Measurements from ENCODE around the gene CRYBB3.

GRCh38 chr22:25156736-25157135 lies 42.9 kb upstream of the CRYBB3 start:
- TF ChIP-seq EZH2 (IDR thresholded peaks at IDR 0.05) = no peak
- no peak for TF ChIP-seq POLR2AphosphoS5 (IDR thresholded peaks at IDR 0.05; ENCODE audit: borderline replicate concordance, low read depth, low read length)
- no peak for TF ChIP-seq FOXP2 (optimal IDR thresholded peaks at IDR 0.05; ENCODE audit: control extremely low read depth, extremely low read length, insufficient read depth)
